PFSK-1 (cell line): ENCODE measurements around the gene IFI35.

Source experiments
- POLR2AphosphoS5 ChIP-seq: IDR thresholded peaks from 2 replicates; pipeline ENCODE4 v1.6.1; 2012; ENCODE audit warnings: low read depth, mild to moderate bottlenecking, control low read depth, low read length, moderate library complexity
- REST ChIP-seq, 2 experiments: IDR thresholded peaks; 2 replicates each; pipeline versions ENCODE4 v1.6.1 to v1.8.0; 2011 to 2012; ENCODE audit warnings: low read depth in 2 of 2, low read length in 2 of 2, control low read depth in 1 of 2, inconsistent platforms in 1 of 2, mild to moderate bottlenecking in 1 of 2, moderate library complexity in 1 of 2; ENCODE audit not compliant: insufficient read depth in 1 of 2
- SIN3A ChIP-seq: IDR thresholded peaks from 2 replicates; pipeline ENCODE4 v1.6.1; 2012; ENCODE audit warnings: mild to moderate bottlenecking, low read length, moderate library complexity, borderline replicate concordance; ENCODE audit not compliant: insufficient read depth
- TAF1 ChIP-seq: IDR thresholded peaks from 2 replicates; pipeline ENCODE4 v1.6.1; 2012; ENCODE audit warnings: low read length, control low read depth, borderline replicate concordance; ENCODE audit not compliant: insufficient read depth

GRCh38 chr17:43003542-43004172 lies 2.9 kb upstream of the IFI35 start:
- TF ChIP-seq POLR2AphosphoS5 (no peak; the same call in none of the 2 replicates), TAF1 (no peak), REST (IDR thresholded peaks at IDR 0.05; ENCODE audit: insufficient read depth in 1 of 2, low read depth in 2 of 2, low read length in 2 of 2) (no peak), SIN3A (no peak; the same call in 1 of the 2 replicates)
